ENCODE measurements around the gene MAG.

DNA sequence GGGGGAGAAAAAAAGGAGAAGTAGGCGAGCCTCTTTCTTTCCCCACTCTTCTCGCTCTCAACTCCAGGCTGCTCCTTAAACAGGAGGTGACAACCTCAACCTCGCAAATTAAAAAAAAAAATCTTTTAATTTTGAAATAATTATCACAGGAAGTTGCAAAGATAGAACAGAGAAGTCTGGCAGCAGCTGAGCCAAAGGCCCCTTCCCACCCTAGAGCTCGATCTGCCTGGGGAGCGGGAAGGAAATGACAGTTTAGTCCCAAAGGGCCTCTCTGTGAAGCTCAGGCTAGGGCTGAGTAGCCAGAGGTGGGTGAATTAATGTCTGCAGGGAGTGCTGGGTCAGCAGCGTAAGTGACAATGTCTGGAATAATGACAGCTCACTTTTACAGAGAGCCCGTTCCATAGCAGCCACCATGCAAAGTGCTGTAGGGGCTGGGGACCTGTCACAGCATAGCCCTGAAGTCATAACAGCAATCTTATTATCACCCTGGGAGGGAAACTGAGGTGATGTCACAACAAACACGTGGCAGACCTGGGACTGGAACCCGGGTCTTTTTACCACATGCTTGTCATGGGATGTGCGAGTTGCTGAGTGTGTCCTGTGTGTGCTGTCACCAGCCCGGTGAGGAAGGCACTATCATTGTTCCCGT lies 28.2 kb downstream of the MAG start:
- TF ChIP-seq EZH2 (IDR thresholded peaks at IDR 0.05): no peak
- no peak for TF ChIP-seq POLR2AphosphoS5 (IDR thresholded peaks at IDR 0.05; ENCODE audit: borderline replicate concordance, low read depth, low read length)

Data from SK-N-MC (cell line).